Measurements from ENCODE around the gene RASA3.
"Not testable (repeated sequence)": the region's sequence is repeated elsewhere in the genome, so short reads cannot be mapped to it uniquely, and the experiment has no call there.

The RASA3 gene

GRCh38 chr13:114126789-114127472 is 5.5 kb downstream of the RASA3 start:
- no peak for DNase-seq (ENCODE audit: low read depth in 2 of 2)

GRCh38 chr13:114126086-114126485 is 6.3 kb downstream of the RASA3 start:
- DNase-seq (ENCODE audit: low read depth in 2 of 2), result not testable (repeated sequence)

GRCh38 chr13:114125589-114125988 is 6.8 kb downstream of the RASA3 start:
- DNase-seq (ENCODE audit: low read depth in 2 of 2), result no peak

DNA sequence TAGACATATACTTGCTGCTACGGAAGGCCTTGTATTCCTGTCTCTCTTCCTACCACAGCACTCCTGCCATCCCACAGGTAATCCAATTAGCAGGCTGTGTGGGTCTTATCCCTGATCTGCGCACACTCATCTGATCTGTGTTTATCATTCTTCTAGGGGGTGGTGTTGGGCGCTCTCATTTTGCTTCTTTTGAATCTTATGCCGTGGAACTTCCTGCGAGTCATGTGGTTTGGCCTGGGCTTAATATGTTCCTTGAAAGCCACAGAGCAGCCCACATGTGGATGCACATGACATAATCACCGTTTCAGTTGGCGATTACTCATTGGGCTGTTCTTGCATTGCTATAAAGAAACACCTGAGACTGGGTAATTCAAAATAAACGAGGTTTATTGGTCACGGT is 7.5 kb downstream of the RASA3 start:
- DNase-seq (ENCODE audit: low read depth in 2 of 2), result peak in 1 of 2 experiments; percentile 45

DNA sequence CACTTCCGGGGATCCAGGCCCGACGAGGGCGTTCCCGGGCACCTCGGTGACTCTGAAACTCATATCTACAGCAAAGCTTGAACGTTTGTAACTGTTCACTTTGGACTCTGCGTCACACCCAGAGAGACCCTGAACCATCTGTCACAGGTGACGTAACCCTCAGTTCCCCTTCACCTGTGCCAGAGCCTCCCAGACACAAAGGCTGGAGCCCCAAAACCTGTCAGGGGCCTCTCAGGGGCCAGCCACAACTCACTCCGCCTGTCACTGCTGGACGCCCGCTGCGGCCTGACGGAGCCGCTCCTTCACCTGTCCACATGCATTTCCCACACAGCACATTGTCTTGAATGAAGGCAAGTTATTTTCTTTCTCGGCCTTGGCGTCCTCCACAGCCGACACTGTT is 8.0 kb downstream of the RASA3 start:
- no peak for DNase-seq (ENCODE audit: low read depth in 2 of 2)

GRCh38 chr13:114123876-114124275 is 8.5 kb downstream of the RASA3 start:
- DNase-seq (ENCODE audit: low read depth in 2 of 2), result no peak

DNA sequence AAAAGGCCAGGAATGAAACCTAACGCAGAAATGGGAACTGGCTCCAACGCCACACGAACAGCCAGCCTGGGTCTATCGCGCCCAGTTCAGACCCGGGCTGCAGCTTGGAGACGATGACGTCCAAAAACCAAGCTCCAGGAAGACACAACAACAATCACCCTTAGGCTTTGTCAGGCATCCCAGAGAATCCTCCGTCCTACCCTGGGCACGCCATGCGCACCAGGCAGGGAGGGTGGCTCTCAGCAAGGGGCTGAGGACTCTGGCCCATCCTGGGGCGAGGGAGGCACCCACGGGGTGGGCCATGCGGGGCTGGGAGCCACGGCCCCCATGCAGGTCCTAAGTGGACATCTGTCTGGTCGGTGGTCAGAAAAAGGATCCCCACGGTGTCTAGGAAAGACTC is 9.0 kb downstream of the RASA3 start:
- no peak for DNase-seq (ENCODE audit: low read depth in 2 of 2)

- DNase-seq (ENCODE audit: low read depth in 2 of 2), result no peak
Observed at GRCh38 chr13:114122591-114123211, 9.7 kb downstream of the RASA3 start.

- no peak for DNase-seq (ENCODE audit: low read depth in 2 of 2)
Observed at GRCh38 chr13:114122127-114122511, 10.3 kb downstream of the RASA3 start.

- no peak for DNase-seq (ENCODE audit: low read depth in 2 of 2)
Observed at GRCh38 chr13:114121496-114122126, 10.8 kb downstream of the RASA3 start.

DNA sequence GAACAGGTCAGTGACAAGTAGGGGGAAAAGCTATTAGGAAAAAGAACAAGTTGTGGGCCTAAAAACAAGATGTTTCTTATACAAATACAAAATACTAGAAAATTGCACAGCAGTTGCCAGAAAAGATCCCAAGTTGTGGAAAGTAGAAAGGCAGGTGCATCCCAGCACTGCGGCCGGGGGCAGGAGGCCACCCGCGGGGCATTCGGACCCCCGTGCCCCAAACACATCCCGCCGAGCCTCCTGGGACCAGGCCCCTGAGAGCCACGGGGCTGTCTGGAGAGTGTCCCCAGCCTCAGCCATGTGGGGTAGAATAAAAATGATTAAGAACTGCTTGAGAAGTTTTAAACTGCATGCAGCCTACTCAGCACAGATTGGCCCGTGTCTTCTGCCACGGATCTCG is 11.4 kb downstream of the RASA3 start:
- no peak for DNase-seq (ENCODE audit: low read depth in 2 of 2)

GRCh38 chr13:114120591-114121011 is 11.8 kb downstream of the RASA3 start:
- DNase-seq (ENCODE audit: low read depth in 2 of 2), result no peak

DNA sequence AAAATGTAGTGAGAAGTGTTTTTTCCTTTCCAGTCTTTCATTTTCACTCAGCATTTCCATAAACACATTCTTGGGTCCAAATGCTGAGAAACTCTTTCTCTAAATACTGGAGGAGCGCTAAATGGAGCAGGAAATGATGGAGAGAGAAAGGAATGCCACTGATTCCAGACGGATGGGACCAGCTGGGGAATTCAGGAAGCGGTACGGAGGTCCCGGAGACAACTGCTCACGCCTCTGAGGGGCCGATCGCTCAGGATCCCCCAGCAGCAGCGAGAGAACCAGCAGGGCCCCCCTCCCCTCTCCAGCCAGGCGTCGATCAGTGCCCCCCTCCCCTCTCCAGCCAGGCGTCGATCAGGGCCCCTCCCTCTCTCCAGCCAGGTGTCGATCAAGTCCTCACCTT is 13.2 kb downstream of the RASA3 start:
- DNase-seq (ENCODE audit: low read depth in 2 of 2), result peak; percentile 81 to 85

- DNase-seq (ENCODE audit: low read depth in 2 of 2), result no peak
Observed at GRCh38 chr13:114118511-114119123, 13.8 kb downstream of the RASA3 start.

GRCh38 chr13:114118086-114118485 is 14.3 kb downstream of the RASA3 start:
- no peak for DNase-seq (ENCODE audit: low read depth in 2 of 2)

GRCh38 chr13:114117341-114117874 is 15.0 kb downstream of the RASA3 start:
- not testable (repeated sequence) for DNase-seq (ENCODE audit: low read depth in 2 of 2)

GRCh38 chr13:114116734-114117133 is 15.7 kb downstream of the RASA3 start:
- no peak for DNase-seq (ENCODE audit: low read depth in 2 of 2)

DNA sequence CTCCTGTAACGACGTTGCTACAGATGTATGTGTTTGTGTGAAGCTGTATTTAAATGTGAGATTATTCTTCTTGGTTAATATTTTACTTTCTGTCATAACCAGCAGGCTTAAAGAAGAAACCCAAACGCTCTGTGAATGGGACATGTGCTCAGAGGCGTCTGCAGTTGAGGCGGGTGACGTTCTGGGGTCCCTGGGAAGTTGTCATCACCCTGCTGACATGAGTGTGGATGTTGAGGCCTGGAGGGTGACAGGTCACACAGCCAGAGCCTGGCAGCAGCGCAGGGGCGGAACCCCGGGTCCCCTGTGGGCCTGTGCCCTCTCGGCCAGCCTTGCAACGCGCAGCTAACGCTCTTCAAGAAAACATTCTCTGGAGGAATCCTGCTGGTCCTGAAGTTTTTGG is 16.6 kb downstream of the RASA3 start:
- no peak for DNase-seq (ENCODE audit: low read depth in 2 of 2)

- no peak for DNase-seq (ENCODE audit: low read depth in 2 of 2)
Observed at GRCh38 chr13:114115191-114115671, 17.2 kb downstream of the RASA3 start.

DNA sequence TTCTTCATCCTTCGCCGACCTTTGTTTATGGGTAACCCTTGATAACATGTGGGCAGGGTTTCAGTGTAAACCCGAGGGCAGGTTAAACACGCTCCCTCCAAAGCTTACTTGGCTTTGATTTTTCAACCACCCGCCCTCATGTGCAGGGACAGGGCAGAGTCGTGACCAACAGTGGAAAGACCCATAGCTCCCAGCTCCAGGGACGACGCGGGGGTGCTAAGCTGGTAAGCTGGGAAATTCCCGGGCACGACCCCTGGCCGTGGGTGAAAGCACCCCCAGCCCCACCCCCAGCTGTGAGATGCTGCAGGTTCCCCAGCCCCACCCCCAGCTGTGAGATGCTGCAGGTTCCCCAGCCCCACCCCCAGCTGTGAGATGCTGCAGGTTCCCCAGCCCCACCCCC is 17.8 kb downstream of the RASA3 start:
- DNase-seq (ENCODE audit: low read depth in 2 of 2), result not testable (repeated sequence)

DNA sequence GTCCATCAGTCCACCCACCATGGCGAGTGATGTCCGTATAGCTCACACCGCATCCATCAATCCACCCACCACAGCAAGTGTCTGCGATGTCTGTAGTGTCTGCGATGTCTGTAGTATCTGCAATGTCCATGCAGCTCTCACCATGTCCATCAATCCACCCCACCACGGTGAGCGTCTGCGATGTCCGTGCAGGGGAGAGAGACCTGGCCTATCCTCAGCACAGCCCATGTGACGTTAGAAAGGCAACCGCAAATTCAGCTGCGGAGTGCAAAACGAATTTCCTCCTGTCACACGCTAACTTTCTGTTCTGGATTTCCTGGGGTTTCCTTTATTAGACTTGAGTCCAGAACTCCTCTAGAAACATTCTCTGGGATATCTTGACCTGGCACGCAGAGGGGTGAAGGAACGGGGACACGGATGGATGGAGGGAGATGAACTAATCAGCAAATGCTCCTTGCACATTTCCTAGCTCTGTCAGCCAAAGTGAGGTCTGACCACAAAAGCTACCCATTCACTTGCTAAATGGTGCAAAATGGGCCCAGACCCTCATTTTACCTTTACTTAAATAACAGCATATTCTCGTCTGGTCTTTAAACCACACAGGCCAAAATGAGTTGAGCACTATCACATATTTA is 18.3 kb downstream of the RASA3 start:
- no peak for DNase-seq (ENCODE audit: low read depth in 2 of 2)

- DNase-seq (ENCODE audit: low read depth in 2 of 2), result not testable (repeated sequence)
Observed at GRCh38 chr13:114113395-114113794, 19.0 kb downstream of the RASA3 start.
